Measurements from ENCODE around the gene AGPS. TPM values are rescaled to one million over a fixed set of nuclear protein-coding genes. Genes with fewer than 3 reads are reported as not detected.

AGPS gene
- total and polyA plus RNA-seq, 4 donors: 6.3 to 46.9 (median 18.3) TPM

DNA sequence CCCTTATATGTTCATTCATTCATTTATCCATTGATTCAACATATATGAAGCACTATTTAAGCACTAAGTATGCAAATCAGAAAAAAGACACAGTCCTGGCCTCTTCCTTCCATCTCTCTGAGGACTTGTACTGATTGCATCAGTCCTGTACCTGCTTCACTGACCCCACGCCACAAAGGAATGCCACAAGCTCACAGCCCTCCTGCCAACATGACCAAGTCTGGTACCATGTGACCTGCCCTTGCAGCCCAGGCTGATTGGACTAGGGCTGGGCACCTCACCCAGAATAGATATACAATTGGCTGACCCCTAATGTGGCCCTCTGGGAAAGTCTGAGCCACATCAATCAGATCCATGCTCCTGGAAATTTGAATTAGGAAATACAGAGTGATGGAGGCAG lies 196.6 kb downstream of the AGPS start (continued):
- TF ChIP-seq JUND (IDR thresholded peaks at IDR 0.05): no peak

DNA sequence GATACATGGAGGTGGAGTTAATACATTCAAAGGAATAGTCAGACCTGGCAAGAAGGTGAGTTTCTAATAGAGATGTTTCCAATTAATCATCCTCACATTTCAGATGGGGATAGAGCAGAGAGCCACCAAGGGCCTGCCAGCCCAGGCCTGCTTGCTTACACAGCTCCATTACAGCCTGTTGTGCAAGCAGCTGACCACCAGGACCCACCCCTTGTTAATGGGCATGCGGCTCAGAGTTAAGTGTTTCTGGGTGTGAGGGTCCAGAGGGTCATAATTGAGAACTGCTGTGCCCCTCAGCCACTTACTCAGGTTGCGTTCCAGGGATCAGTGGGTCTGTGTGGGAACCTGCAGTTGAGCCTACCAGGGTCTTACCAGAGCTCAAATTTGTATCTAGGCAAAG lies 199.8 kb downstream of the AGPS start:
- Histone ChIP-seq H3K36me3 (ENCODE audit: control insufficient read depth in 4 of 4, insufficient read depth in 3 of 4, low read depth in 1 of 4, low read length in 3 of 4) (no peaks in the 10 kb centered on the region), H3K4me3 (ENCODE audit: low read depth in 1 of 3, low read length in 3 of 3) (no peak overlapping the region), H3K9ac (ENCODE audit: low read depth in 1 of 2, low read length in 2 of 2) (no peak overlapping the region), H3K27me3 (ENCODE audit: control insufficient read depth in 4 of 4, insufficient read depth in 4 of 4, low read length in 3 of 4) (no peaks in the 10 kb centered on the region), H3K9me3 (ENCODE audit: control insufficient read depth in 4 of 4, low read length in 3 of 4) (no peaks in the 10 kb centered on the region), H3K4me1 (ENCODE audit: control insufficient read depth in 4 of 4, insufficient read depth in 4 of 4, low read length in 3 of 4) (peaks cover 0 to 8% (median 3%) of the 10 kb centered on the region in 4 donors), H3K27ac (ENCODE audit: low read depth in 1 of 2, low read length in 2 of 2) (no peak overlapping the region)
- 94% methylated on average over 2 of the region's 2 CpGs for WGBS
- TF ChIP-seq YY1 (IDR thresholded peaks at IDR 0.05): no peak
- TF ChIP-seq HNF4A (conservative IDR thresholded peaks at IDR 0.05): no peak
- no peak for TF ChIP-seq RAD21 (IDR thresholded peaks at IDR 0.05)
- TF ChIP-seq GABPA (IDR thresholded peaks at IDR 0.05 in 1 of 2, conservative IDR thresholded peaks at IDR 0.05 in 1 of 2): no peak
- no peak for TF ChIP-seq TAF1 (conservative IDR thresholded peaks at IDR 0.05)
- TF ChIP-seq JUND (IDR thresholded peaks at IDR 0.05): no peak
- DNase-seq (ENCODE audit: low spot score): no peak

DNA sequence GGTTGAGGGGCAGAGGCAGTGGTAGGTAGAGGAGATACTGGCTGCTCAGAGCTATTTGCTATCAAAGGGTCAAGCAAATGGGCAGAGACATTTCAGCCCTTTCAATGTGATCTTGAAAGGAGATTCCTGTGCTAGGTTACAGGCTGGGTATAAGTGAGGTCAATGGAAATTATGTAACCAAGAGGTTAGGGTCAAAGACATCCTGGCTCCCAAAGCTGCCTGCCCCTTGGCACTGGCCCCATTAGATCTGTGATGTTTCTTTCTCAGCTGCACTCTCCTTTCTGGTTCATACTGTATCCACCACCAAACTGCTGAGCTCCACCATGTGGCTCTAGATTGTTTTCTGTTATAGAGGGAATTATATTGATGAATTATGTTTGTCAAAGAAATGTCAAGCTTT lies 200.4 kb downstream of the AGPS start:
- Histone ChIP-seq H3K27me3 (ENCODE audit: control insufficient read depth in 4 of 4, insufficient read depth in 4 of 4, low read length in 3 of 4) (no peaks in the 10 kb centered on the region), H3K36me3 (ENCODE audit: control insufficient read depth in 4 of 4, insufficient read depth in 3 of 4, low read depth in 1 of 4, low read length in 3 of 4) (no peaks in the 10 kb centered on the region), H3K4me1 (ENCODE audit: control insufficient read depth in 4 of 4, insufficient read depth in 4 of 4, low read length in 3 of 4) (peaks cover 0 to 8% (median 3%) of the 10 kb centered on the region in 4 donors), H3K4me3 (ENCODE audit: low read depth in 1 of 3, low read length in 3 of 3) (no peak overlapping the region), H3K9ac (ENCODE audit: low read depth in 1 of 2, low read length in 2 of 2) (no peak overlapping the region), H3K9me3 (ENCODE audit: control insufficient read depth in 4 of 4, low read length in 3 of 4) (no peaks in the 10 kb centered on the region), H3K27ac (ENCODE audit: low read depth in 1 of 2, low read length in 2 of 2) (no peak overlapping the region)
- TF ChIP-seq HNF4A (conservative IDR thresholded peaks at IDR 0.05) (peak; percentile 13 to 55), NR2F2 (IDR thresholded peaks at IDR 0.05) (peak; percentile 74), SP1 (IDR thresholded peaks at IDR 0.05) (no peak), TAF1 (conservative IDR thresholded peaks at IDR 0.05) (no peak), EGR1 (IDR thresholded peaks at IDR 0.05; ENCODE audit: low read depth in 2 of 2) (no peak), FOXA2 (IDR thresholded peaks at IDR 0.05) (no peak), YY1 (IDR thresholded peaks at IDR 0.05) (no peak), GABPA (IDR thresholded peaks at IDR 0.05 in 1 of 2, conservative IDR thresholded peaks at IDR 0.05 in 1 of 2) (no peak), FOXA1 (IDR thresholded peaks at IDR 0.05) (no peak), JUND (IDR thresholded peaks at IDR 0.05) (no peak), RAD21 (IDR thresholded peaks at IDR 0.05) (no peak), HNF4G (IDR thresholded peaks at IDR 0.05) (no peak), RXRA (IDR thresholded peaks at IDR 0.05) (peak; percentile 72 to 90)
- TF ChIP-seq, protein P1, sequence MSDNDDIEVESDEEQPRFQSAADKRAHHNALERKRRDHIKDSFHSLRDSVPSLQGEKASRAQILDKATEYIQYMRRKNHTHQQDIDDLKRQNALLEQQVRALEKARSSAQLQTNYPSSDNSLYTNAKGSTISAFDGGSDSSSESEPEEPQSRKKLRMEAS (IDR thresholded peaks at IDR 0.05): no peak
- TF ChIP-seq, protein P2, sequence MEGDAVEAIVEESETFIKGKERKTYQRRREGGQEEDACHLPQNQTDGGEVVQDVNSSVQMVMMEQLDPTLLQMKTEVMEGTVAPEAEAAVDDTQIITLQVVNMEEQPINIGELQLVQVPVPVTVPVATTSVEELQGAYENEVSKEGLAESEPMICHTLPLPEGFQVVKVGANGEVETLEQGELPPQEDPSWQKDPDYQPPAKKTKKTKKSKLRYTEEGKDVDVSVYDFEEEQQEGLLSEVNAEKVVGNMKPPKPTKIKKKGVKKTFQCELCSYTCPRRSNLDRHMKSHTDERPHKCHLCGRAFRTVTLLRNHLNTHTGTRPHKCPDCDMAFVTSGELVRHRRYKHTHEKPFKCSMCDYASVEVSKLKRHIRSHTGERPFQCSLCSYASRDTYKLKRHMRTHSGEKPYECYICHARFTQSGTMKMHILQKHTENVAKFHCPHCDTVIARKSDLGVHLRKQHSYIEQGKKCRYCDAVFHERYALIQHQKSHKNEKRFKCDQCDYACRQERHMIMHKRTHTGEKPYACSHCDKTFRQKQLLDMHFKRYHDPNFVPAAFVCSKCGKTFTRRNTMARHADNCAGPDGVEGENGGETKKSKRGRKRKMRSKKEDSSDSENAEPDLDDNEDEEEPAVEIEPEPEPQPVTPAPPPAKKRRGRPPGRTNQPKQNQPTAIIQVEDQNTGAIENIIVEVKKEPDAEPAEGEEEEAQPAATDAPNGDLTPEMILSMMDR (IDR thresholded peaks at IDR 0.05; ENCODE audit: low read depth, low read length, missing input control): no peak
- TF ChIP-seq, protein P3, sequence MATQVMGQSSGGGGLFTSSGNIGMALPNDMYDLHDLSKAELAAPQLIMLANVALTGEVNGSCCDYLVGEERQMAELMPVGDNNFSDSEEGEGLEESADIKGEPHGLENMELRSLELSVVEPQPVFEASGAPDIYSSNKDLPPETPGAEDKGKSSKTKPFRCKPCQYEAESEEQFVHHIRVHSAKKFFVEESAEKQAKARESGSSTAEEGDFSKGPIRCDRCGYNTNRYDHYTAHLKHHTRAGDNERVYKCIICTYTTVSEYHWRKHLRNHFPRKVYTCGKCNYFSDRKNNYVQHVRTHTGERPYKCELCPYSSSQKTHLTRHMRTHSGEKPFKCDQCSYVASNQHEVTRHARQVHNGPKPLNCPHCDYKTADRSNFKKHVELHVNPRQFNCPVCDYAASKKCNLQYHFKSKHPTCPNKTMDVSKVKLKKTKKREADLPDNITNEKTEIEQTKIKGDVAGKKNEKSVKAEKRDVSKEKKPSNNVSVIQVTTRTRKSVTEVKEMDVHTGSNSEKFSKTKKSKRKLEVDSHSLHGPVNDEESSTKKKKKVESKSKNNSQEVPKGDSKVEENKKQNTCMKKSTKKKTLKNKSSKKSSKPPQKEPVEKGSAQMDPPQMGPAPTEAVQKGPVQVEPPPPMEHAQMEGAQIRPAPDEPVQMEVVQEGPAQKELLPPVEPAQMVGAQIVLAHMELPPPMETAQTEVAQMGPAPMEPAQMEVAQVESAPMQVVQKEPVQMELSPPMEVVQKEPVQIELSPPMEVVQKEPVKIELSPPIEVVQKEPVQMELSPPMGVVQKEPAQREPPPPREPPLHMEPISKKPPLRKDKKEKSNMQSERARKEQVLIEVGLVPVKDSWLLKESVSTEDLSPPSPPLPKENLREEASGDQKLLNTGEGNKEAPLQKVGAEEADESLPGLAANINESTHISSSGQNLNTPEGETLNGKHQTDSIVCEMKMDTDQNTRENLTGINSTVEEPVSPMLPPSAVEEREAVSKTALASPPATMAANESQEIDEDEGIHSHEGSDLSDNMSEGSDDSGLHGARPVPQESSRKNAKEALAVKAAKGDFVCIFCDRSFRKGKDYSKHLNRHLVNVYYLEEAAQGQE (IDR thresholded peaks at IDR 0.05): no peak
- TF ChIP-seq, protein P4, sequence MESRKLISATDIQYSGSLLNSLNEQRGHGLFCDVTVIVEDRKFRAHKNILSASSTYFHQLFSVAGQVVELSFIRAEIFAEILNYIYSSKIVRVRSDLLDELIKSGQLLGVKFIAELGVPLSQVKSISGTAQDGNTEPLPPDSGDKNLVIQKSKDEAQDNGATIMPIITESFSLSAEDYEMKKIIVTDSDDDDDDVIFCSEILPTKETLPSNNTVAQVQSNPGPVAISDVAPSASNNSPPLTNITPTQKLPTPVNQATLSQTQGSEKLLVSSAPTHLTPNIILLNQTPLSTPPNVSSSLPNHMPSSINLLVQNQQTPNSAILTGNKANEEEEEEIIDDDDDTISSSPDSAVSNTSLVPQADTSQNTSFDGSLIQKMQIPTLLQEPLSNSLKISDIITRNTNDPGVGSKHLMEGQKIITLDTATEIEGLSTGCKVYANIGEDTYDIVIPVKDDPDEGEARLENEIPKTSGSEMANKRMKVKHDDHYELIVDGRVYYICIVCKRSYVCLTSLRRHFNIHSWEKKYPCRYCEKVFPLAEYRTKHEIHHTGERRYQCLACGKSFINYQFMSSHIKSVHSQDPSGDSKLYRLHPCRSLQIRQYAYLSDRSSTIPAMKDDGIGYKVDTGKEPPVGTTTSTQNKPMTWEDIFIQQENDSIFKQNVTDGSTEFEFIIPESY (IDR thresholded peaks at IDR 0.05): no peak
- TF ChIP-seq, protein P5, sequence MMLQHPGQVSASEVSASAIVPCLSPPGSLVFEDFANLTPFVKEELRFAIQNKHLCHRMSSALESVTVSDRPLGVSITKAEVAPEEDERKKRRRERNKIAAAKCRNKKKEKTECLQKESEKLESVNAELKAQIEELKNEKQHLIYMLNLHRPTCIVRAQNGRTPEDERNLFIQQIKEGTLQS (IDR thresholded peaks at IDR 0.05): no peak
- DNase-seq (ENCODE audit: low spot score): no peak
